ENCODE results near the gene MMP27.

MMP27 gene

GRCh38 chr11:102705626-102706025 is at the start of gene MMP27:
Gene MMP27, minus strand, starts transcription at chr11:102705769. Its CDS starts 55 bp downstream, at chr11:102705714.
- no peak for TF ChIP-seq CTCF (IDR thresholded peaks at IDR 0.05)

- TF ChIP-seq CTCF (IDR thresholded peaks at IDR 0.05): no peak
Measured at GRCh38 chr11:102753267-102753666, 47.7 kb upstream of the MMP27 start.

DNA sequence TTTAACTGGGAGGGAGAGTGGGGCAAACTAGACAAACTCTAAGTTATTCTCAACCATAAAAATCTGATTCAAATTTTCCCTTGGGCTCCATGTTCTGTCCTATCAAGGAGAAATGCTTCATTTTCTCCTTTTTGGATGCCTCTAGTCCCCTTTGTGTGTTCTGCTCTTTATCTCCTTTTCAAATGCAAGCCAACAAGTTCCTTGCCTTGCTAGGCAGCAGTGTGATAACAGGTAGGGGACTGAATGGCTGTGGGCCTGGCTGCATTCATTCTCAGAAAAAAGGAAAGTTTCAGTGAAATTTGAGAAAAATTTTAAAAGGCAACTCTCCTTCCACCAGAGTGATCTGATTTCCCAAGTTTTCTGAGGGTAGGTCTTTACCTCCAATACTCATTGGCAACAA is 46.1 kb upstream of the MMP27 start:
- TF ChIP-seq CTCF (IDR thresholded peaks at IDR 0.05): no peak

DNA sequence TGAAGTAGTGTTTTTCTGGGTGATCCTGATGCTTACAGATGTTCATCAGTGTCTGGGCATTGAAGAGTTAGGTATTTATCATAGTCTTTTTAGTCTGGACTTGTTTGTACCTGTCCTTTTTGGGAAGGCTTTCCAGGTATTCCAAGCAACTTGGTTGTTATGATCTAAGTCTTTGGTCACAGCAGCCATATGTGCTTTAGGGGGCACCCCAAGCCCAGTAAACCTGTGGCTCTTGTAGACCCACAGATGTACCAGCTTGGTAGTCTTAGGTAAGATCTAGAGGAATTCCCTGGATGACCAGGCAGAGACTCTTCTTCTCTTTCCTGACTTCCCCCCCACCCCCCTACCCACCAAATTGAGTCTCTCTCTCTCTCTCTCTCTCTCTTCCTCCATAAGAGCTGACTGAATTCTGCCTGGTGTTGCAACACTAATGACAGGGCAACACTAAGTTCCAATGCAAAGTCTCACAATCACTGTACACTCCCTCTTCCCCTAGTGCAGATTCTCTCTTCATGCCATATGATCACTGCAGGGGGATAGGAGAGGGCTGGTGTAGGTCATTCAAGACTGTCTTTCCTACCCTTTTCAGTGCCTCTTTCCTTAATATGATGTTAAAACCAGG is 43.6 kb upstream of the MMP27 start:
- no peak for TF ChIP-seq CTCF (IDR thresholded peaks at IDR 0.05)

GRCh38 chr11:102734650-102735049 is 29.1 kb upstream of the MMP27 start:
- no peak for TF ChIP-seq CTCF (IDR thresholded peaks at IDR 0.05)

DNA sequence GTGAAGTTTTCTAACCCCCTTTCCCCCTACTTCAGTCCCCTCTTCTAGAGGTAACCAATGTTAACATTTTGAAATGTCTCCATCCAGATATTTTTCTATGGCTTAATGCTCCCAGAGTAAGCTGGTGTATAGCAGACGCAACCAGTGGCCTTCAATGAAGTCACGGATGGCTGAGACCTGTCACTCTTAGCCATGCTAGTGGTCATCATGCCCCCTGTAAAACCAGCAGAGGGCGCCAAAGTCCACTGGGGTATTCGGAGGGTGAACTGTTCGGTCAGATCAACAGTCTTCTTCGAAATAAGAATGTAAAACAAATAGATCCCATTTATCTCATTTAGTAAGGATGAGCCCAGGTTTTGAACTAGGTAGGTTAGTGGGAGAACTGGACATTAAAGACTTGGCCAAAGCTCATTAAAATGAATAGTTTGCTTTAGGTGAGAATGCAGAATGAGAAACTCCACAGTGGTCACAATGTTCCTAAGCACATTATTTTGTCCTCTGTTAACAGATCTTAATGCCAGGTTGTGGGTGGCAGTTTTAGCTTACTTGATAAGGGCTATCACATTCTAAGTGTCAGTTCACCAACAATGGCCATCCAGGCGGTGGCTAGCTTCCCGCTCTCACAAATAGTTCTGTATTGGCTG is 27.8 kb upstream of the MMP27 start:
- TF ChIP-seq CTCF (IDR thresholded peaks at IDR 0.05): peak; percentile 87

DNA sequence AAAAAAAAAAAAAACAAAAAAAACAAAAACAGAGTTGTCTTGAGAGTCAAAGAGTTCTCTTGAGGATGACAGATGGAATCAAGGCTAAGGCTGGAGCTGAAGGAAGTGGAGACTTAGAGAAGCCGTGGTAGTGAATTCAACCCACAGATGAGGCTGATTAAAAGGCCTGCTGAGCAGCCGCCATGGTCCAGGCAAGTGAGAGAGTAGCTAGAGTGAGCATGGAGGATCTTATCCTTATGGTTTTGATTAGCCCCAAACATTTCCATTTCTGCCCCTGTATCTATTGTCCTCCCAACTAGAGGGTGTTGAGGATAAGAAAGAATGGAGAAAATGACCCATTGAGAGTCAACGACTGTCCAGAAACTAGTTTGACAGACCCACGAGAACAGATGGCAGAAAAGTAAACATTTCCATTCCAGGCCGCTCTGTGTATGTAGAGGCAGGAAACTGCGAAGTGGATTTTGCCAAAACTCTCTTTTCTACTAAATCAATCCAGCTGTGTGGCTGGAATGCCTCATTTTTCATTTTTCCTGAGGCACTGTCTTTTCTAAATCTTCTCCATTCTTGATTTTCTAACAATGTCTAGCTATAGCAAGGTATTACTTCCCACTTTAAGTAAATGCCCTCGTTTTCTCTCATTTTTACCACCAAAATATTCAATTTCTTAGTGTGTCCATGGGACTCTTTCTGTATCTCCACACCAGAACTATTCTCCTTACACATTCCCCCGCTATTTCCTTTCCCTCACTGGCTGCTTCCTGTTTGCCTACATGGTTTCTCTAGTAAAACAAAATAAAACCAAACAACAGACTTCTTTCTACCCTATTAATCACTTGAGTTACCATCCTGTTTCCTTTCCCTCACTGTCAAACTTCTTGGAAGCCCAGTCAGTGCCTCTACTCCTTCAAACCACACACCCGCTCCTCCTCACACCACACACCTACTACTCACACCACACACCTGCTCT is 24.6 kb upstream of the MMP27 start:
- no peak for TF ChIP-seq CTCF (IDR thresholded peaks at IDR 0.05)
